DMS153 treated with DMSO at 0.1 percent for 48 hours (cell line): Measurements from ENCODE around the gene ADIPOQ.
"Not testable (repeated sequence)": the region's sequence is repeated elsewhere in the genome, so short reads cannot be mapped to it uniquely, and the experiment has no call there.

Experiments
- DNase-seq: peaks from one replicate; lab custom pipeline; 2025; ENCODE audit not compliant: unreplicated experiment; lab: John Stamatoyannopoulos, UW

Gene ADIPOQ

DNA sequence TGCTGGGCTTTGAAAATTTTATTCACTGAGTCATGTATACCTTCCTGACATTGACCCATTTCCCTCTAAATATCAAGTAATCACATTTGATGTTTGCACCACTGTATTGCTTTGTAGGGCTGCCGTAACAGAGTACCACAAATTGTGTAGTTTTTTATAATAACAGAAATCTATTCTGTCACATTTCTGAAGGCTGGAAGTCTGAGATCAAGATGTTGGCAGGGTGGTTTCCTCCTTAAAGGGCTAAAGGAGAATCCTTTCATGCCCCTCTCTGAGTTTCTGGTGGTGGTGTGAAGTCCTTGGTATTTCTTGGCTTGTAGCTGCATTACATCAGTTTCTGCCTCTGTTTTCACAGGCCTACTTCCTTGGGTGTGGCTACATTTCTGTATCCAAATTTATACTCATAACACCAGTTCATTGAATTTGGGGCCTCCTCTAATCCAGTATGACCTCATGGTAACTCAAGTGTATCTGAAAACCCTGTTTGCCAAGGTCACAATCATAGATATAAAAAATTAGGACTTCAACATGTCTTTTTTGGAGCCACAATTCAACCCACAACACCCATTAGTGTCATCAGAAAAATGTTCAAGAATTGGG, 58.7 kb downstream of the ADIPOQ start:
- no peak for DNase-seq

DNA sequence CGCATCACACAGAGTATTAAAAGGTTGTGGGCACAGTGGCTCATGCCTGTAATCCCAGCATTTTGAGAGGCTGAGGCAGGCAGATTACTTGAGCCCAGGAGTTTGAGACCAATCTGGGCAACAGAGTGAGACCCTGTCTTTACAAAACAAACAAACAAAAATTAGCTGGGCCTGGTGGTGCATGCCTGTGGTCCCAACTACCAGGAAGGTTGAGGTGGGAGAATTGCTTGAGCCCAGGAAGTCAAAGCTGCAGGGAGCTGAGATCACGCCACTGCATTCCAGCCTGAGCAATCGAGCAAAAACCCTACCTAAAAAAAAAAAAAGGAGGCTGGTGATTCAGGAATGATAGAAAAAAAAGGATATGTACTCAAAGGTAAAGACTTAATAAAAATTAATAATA, 59.6 kb downstream of the ADIPOQ start:
- no peak for DNase-seq

DNA sequence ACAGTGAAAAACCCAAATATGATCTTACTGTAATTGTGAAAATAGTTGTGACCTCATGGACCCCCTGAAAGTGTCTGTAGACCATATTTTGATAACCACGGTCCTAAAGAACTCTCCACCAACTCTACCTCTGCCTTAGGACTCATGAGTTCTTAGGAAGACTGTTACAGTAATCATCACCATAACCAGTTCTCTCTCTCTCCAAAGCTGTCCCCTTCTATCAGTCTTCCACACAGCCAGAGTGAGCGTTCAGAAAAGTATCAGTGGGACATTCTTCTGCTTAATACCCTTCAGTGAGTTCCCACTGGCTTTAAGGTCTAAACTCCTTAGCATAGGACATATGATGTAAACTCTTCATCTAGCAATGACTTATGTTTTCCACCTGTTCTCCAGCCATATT, 60.2 kb downstream of the ADIPOQ start:
- DNase-seq: no peak

DNA sequence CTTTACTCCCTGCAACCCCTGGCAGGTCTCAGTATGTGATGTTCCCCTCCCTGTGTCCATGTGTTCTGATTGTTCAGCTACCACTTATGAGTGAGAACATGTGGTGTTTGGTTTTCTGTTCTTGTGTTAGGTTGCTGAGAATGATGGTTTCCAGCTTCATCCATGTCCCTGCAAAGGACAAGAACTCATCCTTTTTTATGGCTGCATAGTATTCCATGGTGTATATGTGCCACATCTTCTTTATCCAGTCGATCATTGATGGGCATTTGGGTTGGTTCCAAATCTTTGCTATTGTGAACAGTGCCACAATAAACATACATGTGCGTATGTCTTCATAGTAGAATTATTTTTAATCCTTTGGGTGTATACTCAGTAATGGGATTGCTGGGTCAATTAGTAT, 61.2 kb downstream of the ADIPOQ start:
- DNase-seq: not testable (repeated sequence)

DNA sequence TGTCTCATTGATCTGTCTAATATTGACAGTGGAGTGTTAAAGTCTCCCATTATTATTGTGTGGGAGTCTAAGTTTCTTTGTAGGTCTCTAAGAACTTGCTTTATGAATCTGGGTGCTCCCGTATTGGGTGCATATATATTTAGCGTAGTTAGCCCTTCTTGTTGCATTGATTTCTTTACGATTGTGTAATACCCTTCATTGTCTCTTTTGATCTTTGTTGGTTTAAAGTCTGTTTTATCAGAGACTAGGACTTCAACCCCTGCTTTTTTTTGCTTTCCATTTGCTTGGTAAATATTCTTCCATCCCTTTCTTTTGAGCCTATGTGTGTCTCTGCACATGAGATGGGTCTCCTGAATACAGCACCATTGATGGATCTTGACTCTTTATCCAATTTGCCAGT, 64.6 kb downstream of the ADIPOQ start:
- DNase-seq: not testable (repeated sequence)
